ENCODE data around the gene SNX8. TPM values are rescaled to one million over a fixed set of nuclear protein-coding genes. Genes with fewer than 3 reads are reported as not detected.

Gene SNX8
- total and polyA plus RNA-seq, 2 of the 13 experiments (the other 11 are each of a cell fraction or from before 2014, with no cell fraction given), result 20.6 to 45.2 TPM

DNA sequence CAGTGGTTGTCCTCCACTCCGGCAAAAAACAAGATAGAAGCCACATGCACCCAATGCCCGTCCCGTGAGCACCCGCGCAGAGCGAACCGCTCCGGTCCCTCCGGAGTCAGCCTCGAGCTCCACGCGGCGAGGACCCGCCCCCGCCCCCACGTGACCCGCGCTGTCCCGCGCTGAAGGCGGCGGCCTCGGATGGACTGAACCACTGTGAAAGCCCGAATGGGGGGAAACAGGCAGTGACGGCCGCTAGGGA lies 39.6 kb upstream of the SNX8 start (continued):
- TF ChIP-seq, protein P1, sequence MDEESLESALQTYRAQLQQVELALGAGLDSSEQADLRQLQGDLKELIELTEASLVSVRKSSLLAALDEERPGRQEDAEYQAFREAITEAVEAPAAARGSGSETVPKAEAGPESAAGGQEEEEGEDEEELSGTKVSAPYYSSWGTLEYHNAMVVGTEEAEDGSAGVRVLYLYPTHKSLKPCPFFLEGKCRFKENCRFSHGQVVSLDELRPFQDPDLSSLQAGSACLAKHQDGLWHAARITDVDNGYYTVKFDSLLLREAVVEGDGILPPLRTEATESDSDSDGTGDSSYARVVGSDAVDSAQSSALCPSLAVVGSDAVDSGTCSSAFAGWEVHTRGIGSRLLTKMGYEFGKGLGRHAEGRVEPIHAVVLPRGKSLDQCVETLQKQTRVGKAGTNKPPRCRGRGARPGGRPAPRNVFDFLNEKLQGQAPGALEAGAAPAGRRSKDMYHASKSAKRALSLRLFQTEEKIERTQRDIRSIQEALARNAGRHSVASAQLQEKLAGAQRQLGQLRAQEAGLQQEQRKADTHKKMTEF (CRISPR knock-in tag; IDR thresholded peaks at IDR 0.05), result no peak
- TF ChIP-seq MBD4 (IDR thresholded peaks at IDR 0.05; ENCODE audit: borderline replicate concordance, low read length) (no peak), MYC (CRISPR knock-in tag; IDR thresholded peaks at IDR 0.05; ENCODE audit: borderline replicate concordance) (peak; percentile 96), ELF1 (CRISPR knock-in tag; IDR thresholded peaks at IDR 0.05) (no peak), MEIS1 (CRISPR knock-in tag; IDR thresholded peaks at IDR 0.05; ENCODE audit: borderline replicate concordance) (no peak), ZNF629 (CRISPR knock-in tag; conservative IDR thresholded peaks at IDR 0.05) (0 out of 2 replicates have a peak, but pooled peaks have one; percentile 8), CBX1 (IDR thresholded peaks at IDR 0.05; ENCODE audit: low read depth) (peak; percentile 51), ZNF616 (CRISPR knock-in tag; IDR thresholded peaks at IDR 0.05; ENCODE audit: low read depth) (0 out of 2 replicates have a peak, but pooled peaks have one; percentile 76), SRSF1 (optimal IDR thresholded peaks at IDR 0.05; ENCODE audit: low read depth, low read length) (peak; percentile 77), GABPB1 (CRISPR knock-in tag; IDR thresholded peaks at IDR 0.05) (peak; percentile 31; the same call in 1 of the 2 replicates), KLF12 (CRISPR knock-in tag; IDR thresholded peaks at IDR 0.05; ENCODE audit: borderline replicate concordance) (peak; percentile 79; the same call in 1 of the 2 replicates), SMYD3 (CRISPR knock-in tag; IDR thresholded peaks at IDR 0.05) (no peak; the same call in 1 of the 2 replicates), ISL2 (CRISPR knock-in tag; IDR thresholded peaks at IDR 0.05) (peak; percentile 62; the same call in 1 of the 2 replicates), YY1 (IDR thresholded peaks at IDR 0.05; ENCODE audit: insufficient read depth, insufficient replicate concordance, low read depth, low read length) (no peak), THAP7 (CRISPR knock-in tag; IDR thresholded peaks at IDR 0.05) (peak; percentile 92; the same call in 1 of the 2 replicates), ZBTB7B (CRISPR knock-in tag; IDR thresholded peaks at IDR 0.05) (no peak), PAXIP1 (CRISPR knock-in tag; conservative IDR thresholded peaks at IDR 0.05) (no peak), NFKBIZ (CRISPR knock-in tag; IDR thresholded peaks at IDR 0.05) (no peak), ZNF691 (CRISPR knock-in tag; IDR thresholded peaks at IDR 0.05; ENCODE audit: borderline replicate concordance, low read depth) (peak; percentile 76), ZNF562 (CRISPR knock-in tag; IDR thresholded peaks at IDR 0.05; ENCODE audit: borderline replicate concordance) (no peak; the same call in 1 of the 2 replicates), JUND (CRISPR knock-in tag; IDR thresholded peaks at IDR 0.05) (no peak)

All from HepG2 (cell line).